HG02642 (cell line): ENCODE results near the gene MAGED2.
"Not testable (repeated sequence)": the region's sequence is repeated elsewhere in the genome, so short reads cannot be mapped to it uniquely, and the experiment has no call there.

Experiments
- ATAC-seq: cut with Tn5 transposase; IDR thresholded peaks from one replicate; pipeline ENCODE4 v1.9.1; 2021; ENCODE audit warnings: mild to moderate bottlenecking; ENCODE audit not compliant: unreplicated experiment, poor library complexity

Gene MAGED2

GRCh38 chrX:54817220-54817820 lies 9.8 kb downstream of the MAGED2 start:
- ATAC-seq, result no peak

GRCh38 chrX:54818221-54818620 lies 10.7 kb downstream of the MAGED2 start:
- no peak for ATAC-seq

GRCh38 chrX:54819201-54819600 lies 11.7 kb downstream of the MAGED2 start:
- no peak for ATAC-seq

DNA sequence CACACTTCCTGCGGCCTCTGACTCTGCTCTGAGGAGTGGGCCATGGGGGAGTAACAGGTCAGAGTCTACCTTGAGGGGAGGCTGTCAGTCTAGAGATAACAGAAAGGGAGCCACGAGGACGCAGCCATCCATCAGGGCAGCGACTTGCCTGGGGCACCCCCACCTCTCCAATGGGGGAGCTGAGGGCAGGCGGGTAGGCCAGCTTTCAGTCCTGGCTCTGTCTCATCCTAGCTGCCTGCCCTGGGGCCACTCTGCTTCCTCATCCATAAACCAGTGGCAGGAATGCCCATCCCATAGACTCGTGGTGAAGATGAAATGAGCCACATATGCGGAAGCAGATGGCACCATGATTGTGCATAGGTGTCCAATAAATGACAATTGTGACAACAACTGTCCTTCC lies 13.2 kb downstream of the MAGED2 start:
- no peak for ATAC-seq

DNA sequence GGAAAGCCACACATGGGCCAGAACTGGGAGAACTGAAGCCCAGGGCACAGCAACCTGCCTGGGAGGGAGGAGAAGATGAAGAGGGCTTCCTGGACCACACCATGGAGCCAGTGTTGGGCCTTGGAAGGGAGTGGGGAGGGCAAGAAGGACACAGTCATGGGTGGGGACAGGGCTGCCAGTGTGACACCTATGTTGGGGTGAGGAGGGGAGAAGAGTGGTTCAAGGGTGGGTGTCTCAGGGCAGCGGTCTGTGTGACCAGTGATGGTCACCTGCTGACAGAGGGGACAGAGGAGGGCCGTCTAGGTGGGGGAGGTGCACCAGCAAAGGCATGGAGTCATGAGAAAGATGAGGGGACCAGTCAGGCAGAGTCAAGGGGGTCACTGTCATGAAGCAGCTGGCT lies 13.8 kb downstream of the MAGED2 start:
- no peak for ATAC-seq

DNA sequence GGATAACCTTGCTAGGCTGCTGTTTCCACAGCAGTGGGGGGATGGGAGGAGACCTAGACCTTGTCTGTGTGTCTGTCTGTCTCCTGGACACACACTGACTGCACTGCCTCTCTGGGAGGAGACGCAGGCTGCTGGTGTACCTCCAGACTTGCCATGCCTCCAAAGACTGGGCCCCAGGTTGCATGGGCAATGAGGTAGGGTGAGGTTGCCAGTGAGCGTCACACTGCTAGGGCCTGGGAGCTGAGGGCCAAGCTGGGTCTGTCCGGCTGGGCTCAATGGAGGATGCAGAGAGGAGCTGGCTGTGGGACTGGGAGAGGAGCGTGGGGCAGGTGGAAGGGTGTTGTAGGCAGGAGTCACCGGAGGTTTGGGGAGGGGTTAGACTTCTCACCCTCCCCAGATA lies 16.6 kb downstream of the MAGED2 start:
- ATAC-seq, result no peak

DNA sequence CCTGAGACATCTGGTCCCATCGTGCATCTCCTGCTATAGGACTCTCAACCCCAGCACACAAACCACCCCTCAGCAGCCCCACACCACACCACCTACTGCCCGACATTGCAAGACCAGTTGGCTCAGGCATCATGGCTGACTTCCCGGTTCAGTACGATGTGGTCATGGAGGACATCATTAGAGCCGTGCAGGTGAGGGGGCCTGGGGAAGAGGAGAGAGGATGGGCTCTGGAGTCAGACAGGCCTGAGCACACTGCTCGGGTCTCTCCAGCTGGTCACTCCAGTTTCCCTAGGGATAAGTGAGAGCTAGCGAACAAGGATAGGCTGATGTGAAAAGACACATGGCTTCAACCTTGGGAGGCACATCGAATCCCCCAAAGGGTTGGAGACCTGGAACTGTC lies 17.2 kb downstream of the MAGED2 start:
- ATAC-seq, result no peak

DNA sequence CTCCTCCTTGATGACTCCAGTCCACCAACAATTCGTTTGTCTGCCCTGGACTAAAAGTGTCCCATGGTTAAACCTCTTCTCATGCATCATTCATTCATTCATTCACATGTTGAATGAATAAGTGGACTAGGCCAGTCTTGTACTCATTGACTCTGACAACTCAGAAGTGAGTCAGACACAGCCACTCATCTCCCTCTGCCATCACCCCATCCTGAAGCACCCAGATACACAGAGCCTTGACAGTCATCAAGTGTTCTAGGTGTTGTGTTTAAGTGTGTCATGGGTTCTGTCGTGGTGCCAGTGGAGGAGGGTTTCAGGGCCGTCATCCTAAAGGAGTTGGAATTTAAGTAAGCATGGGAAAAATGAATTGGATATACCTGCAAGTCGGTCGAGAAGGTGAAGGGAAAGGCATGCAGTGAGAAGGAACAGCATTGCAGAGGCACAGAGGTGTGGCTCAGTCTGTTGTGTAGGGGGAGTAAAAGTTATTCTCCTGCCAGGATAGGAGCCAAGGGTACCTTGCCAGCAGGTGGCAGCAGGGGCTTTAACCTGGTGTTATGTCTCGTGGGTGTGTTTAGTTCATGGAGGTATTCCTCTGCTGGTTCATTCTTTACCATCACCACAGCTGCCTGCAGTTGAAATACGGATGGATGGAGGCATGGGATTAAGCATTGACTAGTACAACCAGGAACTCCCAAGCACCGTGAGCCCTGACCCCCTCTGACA lies 18.3 kb downstream of the MAGED2 start:
- no peak for ATAC-seq

GRCh38 chrX:54826598-54826997 lies 19.1 kb downstream of the MAGED2 start:
- ATAC-seq, result no peak

DNA sequence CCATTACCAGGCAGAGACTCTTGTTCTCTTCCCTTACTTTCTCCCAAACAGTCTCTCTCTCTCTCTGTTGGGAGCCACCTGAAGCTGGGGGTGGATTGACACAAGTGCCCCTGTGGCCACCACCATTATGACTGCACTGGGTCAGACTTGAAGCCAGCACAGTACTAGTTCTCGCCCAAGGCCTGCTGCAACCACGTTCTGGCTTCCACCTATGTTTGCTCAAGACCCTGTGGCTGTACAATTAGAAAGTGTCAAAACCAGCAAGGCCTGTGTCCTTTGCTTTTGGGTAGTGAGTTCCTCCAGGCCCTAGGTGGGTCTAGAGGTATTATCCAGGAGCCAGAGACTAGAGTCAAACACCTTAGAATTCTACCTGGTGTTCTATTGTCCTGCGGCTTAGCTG lies 31.0 kb downstream of the MAGED2 start:
- ATAC-seq, result no peak

- not testable (repeated sequence) for ATAC-seq
Measured at GRCh38 chrX:54841184-54841874, 33.8 kb downstream of the MAGED2 start.

- no peak for ATAC-seq
Measured at GRCh38 chrX:54842607-54843006, 35.1 kb downstream of the MAGED2 start.

DNA sequence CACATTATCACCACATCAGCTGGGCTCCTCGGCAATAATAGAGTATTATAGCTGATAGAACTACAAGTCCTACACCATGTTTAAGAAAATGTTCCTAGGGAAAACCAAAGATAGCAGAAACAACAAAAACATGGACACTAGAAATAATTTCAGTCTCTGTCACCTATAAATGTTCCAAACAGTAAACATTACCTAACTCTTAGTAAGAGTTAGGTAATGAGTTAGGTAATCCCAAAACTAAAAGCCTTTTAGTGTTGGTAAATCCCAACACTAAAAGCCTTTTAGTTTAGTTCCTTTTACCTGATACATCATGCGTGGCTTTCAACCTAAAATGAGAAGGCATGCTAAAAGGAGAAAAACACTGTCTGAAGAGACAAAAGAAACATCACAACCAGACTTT lies 35.5 kb downstream of the MAGED2 start:
- no peak for ATAC-seq

- ATAC-seq, result not testable (repeated sequence)
Measured at GRCh38 chrX:54847700-54848099, 40.2 kb downstream of the MAGED2 start.

DNA sequence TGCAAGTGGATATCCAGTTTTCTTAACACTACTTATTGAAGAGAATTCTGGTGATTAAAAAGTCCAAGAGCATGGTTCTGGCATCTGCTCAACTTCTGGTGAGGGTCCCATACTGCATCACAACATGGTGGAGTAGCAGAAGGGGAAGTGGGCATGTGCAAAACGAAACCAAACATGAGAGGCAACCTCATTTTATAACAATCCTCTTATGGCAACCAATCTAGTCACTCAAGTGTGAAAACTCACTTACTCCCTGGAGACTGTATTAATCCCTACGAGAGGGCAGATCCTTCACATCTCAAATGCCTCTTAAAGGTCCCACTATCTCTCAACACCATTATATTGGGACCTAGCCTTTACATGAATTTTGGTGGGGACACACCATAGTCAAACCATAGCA lies 57.7 kb downstream of the MAGED2 start:
- ATAC-seq, result no peak
